Ishikawa (cell line): ENCODE data around the gene SLC25A38.

Experiments used
- EGR1 ChIP-seq: IDR thresholded peaks from 2 replicates; pipeline ENCODE4 v1.6.1; 2012
- EP300 ChIP-seq: IDR thresholded peaks from 2 replicates; pipeline ENCODE4 v1.6.1; 2012; ENCODE audit warnings: borderline replicate concordance
- FOXM1 ChIP-seq: IDR thresholded peaks from 2 replicates; pipeline ENCODE4 v1.6.1; 2012; ENCODE audit warnings: low read depth, borderline replicate concordance
- MAX ChIP-seq: IDR thresholded peaks from 2 replicates; pipeline ENCODE4 v1.6.1; 2012
- REST ChIP-seq: IDR thresholded peaks from 2 replicates; pipeline ENCODE4 v1.6.1; 2012; ENCODE audit warnings: low read depth, mild to moderate bottlenecking
- TCF12 ChIP-seq: IDR thresholded peaks from 2 replicates; pipeline ENCODE4 v1.6.1; 2012; ENCODE audit warnings: low read depth
- TEAD4 ChIP-seq: IDR thresholded peaks from 2 replicates; pipeline ENCODE4 v1.6.1; 2012
- YY1 ChIP-seq: IDR thresholded peaks from 2 replicates; pipeline ENCODE4 v1.6.1; 2012; ENCODE audit warnings: low read depth

- TF ChIP-seq EGR1: no peak
- TF ChIP-seq YY1: no peak
- no peak for TF ChIP-seq TEAD4
- TF ChIP-seq REST: no peak
- TF ChIP-seq EP300: no peak
- TF ChIP-seq TCF12: no peak
- no peak for TF ChIP-seq FOXM1
- TF ChIP-seq MAX: no peak
Measured at GRCh38 chr3:39379778-39380155, 3.4 kb upstream of the SLC25A38 start.
